ENCODE measurements around the gene CGB5.
"Not testable (repeated sequence)": the region's sequence is repeated elsewhere in the genome, so short reads cannot be mapped to it uniquely, and the experiment has no call there.

GRCh38 chr19:49036815-49037214 is 6.8 kb upstream of the CGB5 start, which contains the start of gene CGB1:
- not testable (repeated sequence) for TF ChIP-seq CTCF, POLR2A (IDR thresholded peaks at IDR 0.05)

All from vagina (tissue), 2 donors.